ENCODE results near the gene CCS. TPM values are rescaled to one million over a fixed set of nuclear protein-coding genes. Genes with fewer than 3 reads are reported as not detected.

CCS gene
- total RNA-seq, 1 donor from 2014 or later: 22.1 TPM

GRCh38 chr11:66568124-66568916, 24.7 kb upstream of the CCS start, which contains the start of gene CTSF:
Gene CTSF (minus strand): TSS chr11:66568606. CDS start chr11:66568486, 120 bp downstream.
- H3K4me3 ChIP-seq (ENCODE audit: low read depth, low read length): peak within 1 kb of the TSS; percentile 53
- DNase-seq (ENCODE audit: low read depth): no peak
- no peak for TF ChIP-seq CTCF (conservative IDR thresholded peaks at IDR 0.05; ENCODE audit: low read depth, low read length)

- H3K4me3 ChIP-seq (ENCODE audit: low read depth, low read length): no peak overlapping the region
- TF ChIP-seq CTCF (conservative IDR thresholded peaks at IDR 0.05; ENCODE audit: low read depth, low read length): no peak
- no peak for DNase-seq (ENCODE audit: low read depth)
Measured at GRCh38 chr11:66569076-66569475, 23.9 kb upstream of the CCS start.

GRCh38 chr11:66570079-66570849, 22.7 kb upstream of the CCS start:
- DNase-seq (ENCODE audit: low read depth): peak; percentile 33
- H3K4me3 ChIP-seq (ENCODE audit: low read depth, low read length): no peak overlapping the region
- TF ChIP-seq CTCF (conservative IDR thresholded peaks at IDR 0.05; ENCODE audit: low read depth, low read length): no peak

- no peak for DNase-seq (ENCODE audit: low read depth)
- no peak for TF ChIP-seq CTCF (conservative IDR thresholded peaks at IDR 0.05; ENCODE audit: low read depth, low read length)
- no peak overlapping the region for H3K4me3 ChIP-seq (ENCODE audit: low read depth, low read length)
Measured at GRCh38 chr11:66570850-66571180, 22.2 kb upstream of the CCS start.

GRCh38 chr11:66579017-66579606, 13.9 kb upstream of the CCS start:
- H3K4me3 ChIP-seq (ENCODE audit: low read depth, low read length): no peak overlapping the region
- no peak for DNase-seq (ENCODE audit: low read depth)
- TF ChIP-seq CTCF (conservative IDR thresholded peaks at IDR 0.05; ENCODE audit: low read depth, low read length): peak; percentile 90

- DNase-seq (ENCODE audit: low read depth): no peak
- no peak overlapping the region for H3K4me3 ChIP-seq (ENCODE audit: low read depth, low read length)
- TF ChIP-seq CTCF (conservative IDR thresholded peaks at IDR 0.05; ENCODE audit: low read depth, low read length): no peak
Measured at GRCh38 chr11:66580803-66581202, 12.2 kb upstream of the CCS start.

All from epithelial cell of proximal tubule (primary cell).